GM12872 (cell line): ENCODE measurements around the gene HTD2.

ENCODE experiments used
- CTCF ChIP-seq: IDR thresholded peaks from 3 replicates; pipeline ENCODE4 v1.5.1; 2011; ENCODE audit warnings: low read depth, mild to moderate bottlenecking, low read length, moderate library complexity; ENCODE audit not compliant: insufficient read depth

Gene HTD2

DNA sequence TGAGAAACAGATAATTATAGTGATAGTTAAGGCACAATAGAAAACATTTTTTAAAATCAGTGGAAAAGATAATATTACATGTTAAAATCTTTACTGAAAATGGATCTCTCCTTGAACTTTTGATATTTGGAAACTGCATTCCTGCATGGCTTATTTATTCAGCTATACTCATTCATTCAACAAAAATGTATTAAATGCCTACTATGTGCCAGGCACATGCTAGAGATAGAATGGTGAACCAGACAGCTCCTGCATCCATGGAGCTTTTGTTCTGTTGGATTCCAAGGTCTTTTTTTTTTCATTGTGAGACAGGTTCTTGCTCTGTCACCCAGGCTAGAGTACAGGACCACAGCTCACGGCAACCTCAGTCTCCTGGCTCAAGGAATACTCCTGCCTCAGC lies 30.9 kb downstream of the HTD2 start:
- TF ChIP-seq CTCF = no peak

GRCh38 chr3:58340594-58341244 lies 34.4 kb downstream of the HTD2 start:
- no peak for TF ChIP-seq CTCF

GRCh38 chr3:58341376-58341775 lies 35.1 kb downstream of the HTD2 start:
- TF ChIP-seq CTCF = no peak

DNA sequence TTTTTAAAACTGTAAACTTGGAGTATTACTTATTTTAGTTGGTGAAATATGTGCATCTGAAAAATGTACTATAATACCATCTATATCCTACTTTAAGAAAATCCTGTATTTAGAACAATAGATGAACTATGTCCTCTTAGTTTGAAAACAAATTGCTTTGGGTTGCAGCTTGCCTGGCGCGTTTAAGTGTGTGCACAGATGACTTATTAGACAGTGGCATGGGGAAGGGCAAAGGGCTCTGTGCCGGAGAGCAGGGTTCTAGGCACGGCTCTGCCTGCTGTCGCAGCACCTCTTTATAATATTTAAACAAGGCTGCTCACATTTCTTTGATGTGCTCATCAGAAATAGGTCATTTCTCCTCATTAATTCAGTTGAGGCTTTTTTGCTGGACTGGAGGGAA lies 36.4 kb downstream of the HTD2 start:
- TF ChIP-seq CTCF = no peak

- no peak for TF ChIP-seq CTCF
These were observed 39.1 kb downstream of the HTD2 start for GRCh38 chr3:58345457-58345856.

GRCh38 chr3:58346368-58346767 lies 40.0 kb downstream of the HTD2 start:
- no peak for TF ChIP-seq CTCF

- TF ChIP-seq CTCF = no peak
These were observed 41.7 kb downstream of the HTD2 start for GRCh38 chr3:58347984-58348383.
